ENCODE data around the gene ZCCHC7. TPM values are rescaled to one million over a fixed set of nuclear protein-coding genes. Genes with fewer than 3 reads are reported as not detected.

ZCCHC7 gene
- total RNA-seq, 1 experiment from 2014 or later: 31.2 TPM

- ChIA-PET POLR2A (interaction anchor here (0.7 to 0.8 kb wide), 2 partner anchors 11 to 30 kb away, joined by 3 read pairs; no protein-coding TSS in a partner anchor), RAD21 (ENCODE audit: low non-redundant PET in 1 of 2, low total read pairs in 2 of 2, uncharacterized antibody in 2 of 2, unreplicated experiment in 2 of 2) (interaction anchor here in 1 of 2 experiments (0.6 kb wide), 1 partner anchor 219 kb away, joined by 3 read pairs; no protein-coding TSS in a partner anchor), CTCF (no interaction called here)
- Histone ChIP-seq H3K27me3 (ENCODE audit: insufficient read depth, low read length) (no peaks in the 10 kb centered on the region), H3K4me2 (ENCODE audit: low read length) (peak overlapping the region; percentile 28; the same call in 1 of the 2 replicates), H3K4me1 (ENCODE audit: control insufficient read depth in 1 of 2, insufficient read depth in 2 of 2, low read length in 2 of 2) (peaks cover 14 to 25% of the 10 kb centered on the region in 2 experiments; a peak in 3 of 4 replicates), H3K9me3 (ENCODE audit: control insufficient read depth in 1 of 2, insufficient read depth in 1 of 2, low read depth in 1 of 2, low read length in 2 of 2) (no peaks in the 10 kb centered on the region), H2AFZ (ENCODE audit: low read depth, low read length, poor library complexity, severe bottlenecking) (no peak overlapping the region), H3K79me2 (ENCODE audit: insufficient read depth, low read length) (peaks cover 20% of the 10 kb centered on the region; the same call in 1 of the 2 replicates), H3K27ac (ENCODE audit: low read depth, low read length) (no peak overlapping the region), H4K20me1 (ENCODE audit: insufficient read depth) (no peaks in the 10 kb centered on the region; the same call in 1 of the 2 replicates), H3K4me3 (replicated peaks in 1 of 2; ENCODE audit: low read depth in 1 of 2, low read length in 2 of 2) (no peak overlapping the region), H3K9me2 (ENCODE audit: insufficient read depth) (no peaks in the 10 kb centered on the region), H3K36me3 (ENCODE audit: control insufficient read depth in 1 of 2, insufficient read depth in 2 of 2, low read length in 2 of 2) (no peaks in the 10 kb centered on the region), H3K9ac (ENCODE audit: low read length) (no peak overlapping the region)
- peak; percentile 81 for ATAC-seq
- TF ChIP-seq CBX3 (IDR thresholded peaks at IDR 0.05; ENCODE audit: low read depth) (no peak), JUND (IDR thresholded peaks at IDR 0.05) (peak; percentile 34; the same call in 1 of the 2 replicates), CEBPB (IDR thresholded peaks at IDR 0.05; ENCODE audit: low read depth) (no peak), FOSL1 (IDR thresholded peaks at IDR 0.05; ENCODE audit: low read depth) (0 out of 2 replicates have a peak, but pooled peaks have one; percentile 33), TCF7L2 (IDR thresholded peaks at IDR 0.05; ENCODE audit: borderline replicate concordance, extremely low read depth, insufficient read depth, insufficient read length) (no peak), EZH2phosphoT487 (IDR thresholded peaks at IDR 0.05; ENCODE audit: borderline replicate concordance) (no peak), EGR1 (IDR thresholded peaks at IDR 0.05; ENCODE audit: low read depth) (no peak), SP1 (IDR thresholded peaks at IDR 0.05; ENCODE audit: low read depth) (0 out of 2 replicates have a peak, but pooled peaks have one; percentile 21)
- BruUV-seq (replicated peaks): no TSS peak
- intact Hi-C loops (cut with micrococcal nuclease): no loop called here
- peak; percentile 56 for DNase-seq (ENCODE audit: low read depth, low spot score)
Observed at GRCh38 chr9:37229882-37230482, 109.6 kb downstream of the ZCCHC7 start.

- H3K36me3 ChIP-seq (ENCODE audit: control insufficient read depth in 1 of 2, insufficient read depth in 2 of 2, low read length in 2 of 2): no peaks in the 10 kb centered on the region
- H3K4me1 ChIP-seq (ENCODE audit: control insufficient read depth in 1 of 2, insufficient read depth in 2 of 2, low read length in 2 of 2): peaks cover 0 to 15% of the 10 kb centered on the region in 2 experiments; a peak in 2 of 4 replicates
- H3K27me3 ChIP-seq (ENCODE audit: insufficient read depth, low read length): no peaks in the 10 kb centered on the region
- no peaks in the 10 kb centered on the region for H3K9me3 ChIP-seq (ENCODE audit: control insufficient read depth in 1 of 2, insufficient read depth in 1 of 2, low read depth in 1 of 2, low read length in 2 of 2)
- ChIA-PET CTCF (no interaction called here), POLR2A (no interaction called here), RAD21 (ENCODE audit: low non-redundant PET in 1 of 2, low total read pairs in 2 of 2, uncharacterized antibody in 2 of 2, unreplicated experiment in 2 of 2) (no interaction called here)
- DNase-seq (ENCODE audit: low read depth, low spot score) (no peak), ATAC-seq (no peak)
- H4K20me1 ChIP-seq (ENCODE audit: insufficient read depth): no peaks in the 10 kb centered on the region; the same call in 1 of the 2 replicates
- H3K27ac ChIP-seq (ENCODE audit: low read depth, low read length): no peak overlapping the region
- H3K9me2 ChIP-seq (ENCODE audit: insufficient read depth): no peaks in the 10 kb centered on the region
- no TSS peak for BruUV-seq (replicated peaks)
- no peak overlapping the region for H3K4me3 ChIP-seq (replicated peaks in 1 of 2; ENCODE audit: low read depth in 1 of 2, low read length in 2 of 2)
- intact Hi-C loops (cut with micrococcal nuclease): no loop called here
- H2AFZ ChIP-seq (ENCODE audit: low read depth, low read length, poor library complexity, severe bottlenecking): no peak overlapping the region
- H3K79me2 ChIP-seq (ENCODE audit: insufficient read depth, low read length): peaks cover 31% of the 10 kb centered on the region
- TF ChIP-seq REST (IDR thresholded peaks at IDR 0.05; ENCODE audit: low read depth): no peak
- no peak for TF ChIP-seq SRF (IDR thresholded peaks at IDR 0.05; ENCODE audit: low read depth)
- no peak for TF ChIP-seq TCF7L2 (IDR thresholded peaks at IDR 0.05; ENCODE audit: borderline replicate concordance, extremely low read depth, insufficient read depth, insufficient read length)
- TF ChIP-seq ZNF274 (IDR thresholded peaks at IDR 0.05; ENCODE audit: low read depth, low read length): no peak
- no peak for TF ChIP-seq MAX (IDR thresholded peaks at IDR 0.05)
- TF ChIP-seq EZH2phosphoT487 (IDR thresholded peaks at IDR 0.05; ENCODE audit: borderline replicate concordance): no peak
- TF ChIP-seq EGR1 (IDR thresholded peaks at IDR 0.05; ENCODE audit: low read depth): no peak
- no peak for TF ChIP-seq POLR2A (IDR thresholded peaks at IDR 0.05; ENCODE audit: borderline replicate concordance, extremely low read depth, insufficient read depth, insufficient read length)
- TF ChIP-seq ATF3 (IDR thresholded peaks at IDR 0.05): no peak
- no peak for TF ChIP-seq CEBPB (IDR thresholded peaks at IDR 0.05; ENCODE audit: low read depth)
- no peak overlapping the region for H3K4me2 ChIP-seq (ENCODE audit: low read length)
- no peak overlapping the region for H3K9ac ChIP-seq (ENCODE audit: low read length)
Observed at GRCh38 chr9:37236822-37237221, 116.4 kb downstream of the ZCCHC7 start.

Data from HCT116 (cell line).